ENCODE results near the gene SNX8.

SNX8 gene

DNA sequence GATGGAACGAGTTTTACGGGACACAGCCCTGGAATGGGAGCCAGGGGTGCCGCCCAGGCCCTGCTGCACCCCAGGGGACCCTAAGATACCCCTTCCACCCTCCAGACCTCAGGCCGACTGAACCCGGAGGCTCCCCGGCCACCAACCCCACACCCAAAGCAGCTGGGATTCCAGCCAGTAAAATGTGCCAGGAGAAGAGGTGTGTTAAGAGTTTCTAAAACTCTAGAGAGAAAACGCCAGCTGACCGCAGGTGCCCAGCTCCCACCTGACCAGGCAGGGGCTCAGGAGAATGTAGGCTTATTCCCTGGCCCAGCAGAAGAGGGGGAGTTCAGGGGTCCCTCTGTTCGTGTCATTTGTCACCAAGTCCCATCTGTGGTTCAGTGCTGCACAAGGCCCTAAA, 54.8 kb downstream of the SNX8 start:
- no peak for DNase-seq

DNA sequence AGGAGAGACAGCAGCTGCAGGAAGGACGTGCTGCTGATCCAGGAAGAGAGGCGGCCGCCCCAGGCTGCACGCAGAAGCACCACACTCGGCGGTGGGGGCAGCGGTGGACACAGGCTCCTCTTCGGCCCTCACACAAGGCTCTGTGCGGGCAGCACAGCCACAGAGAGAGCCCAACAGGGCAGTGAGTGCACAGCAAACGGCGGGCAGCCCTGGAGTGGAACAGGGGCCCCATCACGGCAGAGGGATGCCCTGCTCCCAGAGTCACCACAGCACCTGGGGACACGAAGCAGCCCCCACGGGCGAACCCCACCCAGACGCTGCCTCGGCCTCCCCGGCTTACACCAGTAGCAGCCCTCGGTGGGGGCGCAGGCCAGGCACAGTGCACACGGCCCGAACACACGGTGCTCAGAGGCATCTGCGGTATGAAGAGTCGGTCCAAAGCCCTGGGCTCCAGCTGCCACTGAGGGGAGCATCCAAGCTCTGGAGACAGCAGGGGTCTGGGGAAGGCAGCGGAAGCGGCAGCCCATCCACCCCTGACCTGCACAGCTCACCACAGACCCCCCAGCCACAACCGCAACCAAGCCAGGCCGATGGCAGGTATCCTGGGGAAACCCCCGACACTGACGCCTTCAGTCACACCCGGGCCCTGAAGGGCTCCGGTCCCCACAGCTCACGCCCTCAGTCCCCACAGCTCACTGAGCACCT, 55.4 kb downstream of the SNX8 start:
- DNase-seq = no peak

DNA sequence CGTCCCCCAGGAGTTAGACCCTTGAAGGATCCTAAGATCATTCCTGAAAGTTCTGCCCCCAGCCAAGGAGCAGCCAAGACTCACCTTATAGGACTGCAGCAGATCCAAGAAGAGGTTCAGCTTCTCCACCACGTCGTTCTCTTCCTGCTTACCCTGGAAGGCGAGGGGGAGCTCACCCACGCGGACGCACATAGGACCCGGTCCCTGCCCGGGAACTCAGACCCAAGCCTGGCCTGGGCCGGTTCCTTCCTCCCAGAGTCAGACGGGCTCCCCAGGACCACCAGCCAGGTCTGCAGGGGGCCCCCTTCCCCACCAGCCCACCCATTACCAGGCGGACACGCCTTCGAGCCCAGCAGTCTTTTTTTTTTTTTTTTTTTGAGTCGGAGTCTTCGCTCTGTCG, 56.6 kb downstream of the SNX8 start:
- DNase-seq = no peak

- no peak for DNase-seq
Observed at GRCh38 chr7:2257046-2257551, 57.1 kb downstream of the SNX8 start.

DNA sequence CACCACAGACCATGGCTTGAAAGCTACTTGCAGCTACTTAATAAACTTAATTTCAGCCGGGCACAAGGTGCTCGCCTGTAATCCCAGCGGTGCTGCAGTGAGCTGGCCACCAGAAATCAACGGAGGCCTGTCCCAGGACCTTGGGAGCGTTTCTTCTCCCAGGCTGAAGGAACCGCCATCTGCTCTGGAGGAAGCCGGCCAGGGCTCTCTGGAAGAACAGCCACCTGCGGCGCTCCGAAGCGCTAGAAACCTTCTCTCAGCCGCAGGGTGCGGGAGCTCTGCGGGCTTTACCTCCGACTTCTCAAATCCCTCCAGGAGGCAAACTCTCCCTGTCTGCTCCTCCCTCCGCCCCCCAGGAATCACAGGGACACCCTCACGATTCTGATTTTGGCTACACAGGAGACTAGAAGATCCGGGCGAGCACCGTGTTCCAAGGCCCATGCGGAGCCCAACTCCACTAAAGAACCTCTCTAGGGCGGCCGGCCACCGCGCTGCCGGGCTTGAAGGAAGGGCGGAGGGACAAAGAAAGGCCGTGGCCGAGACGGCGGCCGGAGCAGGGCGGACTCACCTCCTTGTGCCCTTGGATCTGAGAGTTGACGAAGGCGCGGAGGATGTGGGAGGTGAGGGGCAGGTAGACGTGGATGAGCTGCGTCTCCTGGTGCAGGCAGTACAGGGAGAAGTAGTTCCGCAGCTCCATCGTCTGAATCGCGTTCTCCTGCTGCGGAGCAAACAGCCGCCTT, 57.8 kb downstream of the SNX8 start:
- DNase-seq = no peak

DNA sequence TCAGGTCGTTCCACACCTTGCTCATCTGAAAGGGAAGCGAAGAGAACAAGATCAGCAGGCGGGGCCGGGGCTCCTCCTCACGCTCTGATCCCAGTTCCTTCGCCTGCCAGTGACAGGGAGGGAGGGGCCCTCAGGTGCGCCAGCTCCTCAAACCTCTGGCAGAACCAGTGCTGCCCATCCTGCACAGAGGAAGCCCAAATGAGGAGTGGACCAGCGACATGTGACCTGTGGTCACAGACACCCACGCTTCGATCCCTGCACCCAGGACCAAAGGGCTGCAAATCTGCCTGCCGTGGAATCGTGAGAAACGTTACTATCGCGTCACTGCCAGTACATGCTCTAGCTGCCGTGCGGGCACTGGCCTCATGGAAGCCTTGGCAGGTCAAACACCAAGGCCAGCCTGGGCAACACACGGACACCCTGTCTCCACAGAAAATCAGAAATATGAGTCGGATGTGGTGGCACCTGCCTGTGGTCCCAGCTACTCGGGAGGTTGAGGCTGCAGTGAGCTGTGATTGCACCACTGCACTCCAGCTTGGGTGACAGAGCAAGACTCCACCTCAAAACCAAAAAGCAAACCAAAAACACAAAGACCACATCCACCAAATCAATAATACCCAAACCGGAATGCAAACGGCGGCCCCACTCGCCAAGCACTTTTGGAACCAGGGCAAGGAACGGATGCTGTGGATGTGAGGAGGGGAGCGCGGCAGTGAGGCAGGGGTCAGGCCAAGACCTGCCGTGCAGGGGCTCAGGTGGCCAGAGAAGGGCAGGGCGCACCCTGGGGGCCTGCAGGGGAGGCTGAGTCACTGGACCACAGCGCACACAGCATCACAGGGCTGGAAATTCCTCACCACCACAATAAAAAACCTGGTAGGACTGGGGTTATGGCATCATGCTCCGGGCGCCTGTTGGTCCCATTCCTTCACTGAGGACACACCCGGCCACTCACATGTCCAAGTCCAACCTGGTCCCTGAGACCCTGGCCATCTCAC, 58.8 kb downstream of the SNX8 start:
- no peak for DNase-seq

- DNase-seq = no peak
Observed at GRCh38 chr7:2254429-2255144, 59.7 kb downstream of the SNX8 start.

- DNase-seq = no peak
Observed at GRCh38 chr7:2253525-2254244, 60.6 kb downstream of the SNX8 start.

DNA sequence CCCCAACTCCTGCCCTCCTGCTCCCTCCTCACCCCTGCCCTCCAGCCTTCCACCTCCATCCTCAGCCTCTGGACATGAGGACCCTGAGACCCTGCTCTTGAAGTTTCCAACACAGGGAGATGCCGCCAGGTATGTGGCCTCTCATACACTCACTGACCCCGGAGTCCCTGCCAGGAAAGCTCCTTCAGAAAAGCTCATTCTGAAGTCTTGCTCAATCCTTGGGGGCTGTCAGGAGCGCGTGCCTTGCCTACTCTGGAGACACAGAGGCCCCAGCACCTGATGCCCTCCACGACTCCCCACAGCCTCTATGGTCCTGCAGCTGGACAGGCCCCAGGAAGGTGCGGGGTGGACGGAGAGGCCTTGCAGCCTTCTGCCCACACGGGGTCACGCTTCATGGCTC, 61.2 kb downstream of the SNX8 start:
- no peak for DNase-seq

DNA sequence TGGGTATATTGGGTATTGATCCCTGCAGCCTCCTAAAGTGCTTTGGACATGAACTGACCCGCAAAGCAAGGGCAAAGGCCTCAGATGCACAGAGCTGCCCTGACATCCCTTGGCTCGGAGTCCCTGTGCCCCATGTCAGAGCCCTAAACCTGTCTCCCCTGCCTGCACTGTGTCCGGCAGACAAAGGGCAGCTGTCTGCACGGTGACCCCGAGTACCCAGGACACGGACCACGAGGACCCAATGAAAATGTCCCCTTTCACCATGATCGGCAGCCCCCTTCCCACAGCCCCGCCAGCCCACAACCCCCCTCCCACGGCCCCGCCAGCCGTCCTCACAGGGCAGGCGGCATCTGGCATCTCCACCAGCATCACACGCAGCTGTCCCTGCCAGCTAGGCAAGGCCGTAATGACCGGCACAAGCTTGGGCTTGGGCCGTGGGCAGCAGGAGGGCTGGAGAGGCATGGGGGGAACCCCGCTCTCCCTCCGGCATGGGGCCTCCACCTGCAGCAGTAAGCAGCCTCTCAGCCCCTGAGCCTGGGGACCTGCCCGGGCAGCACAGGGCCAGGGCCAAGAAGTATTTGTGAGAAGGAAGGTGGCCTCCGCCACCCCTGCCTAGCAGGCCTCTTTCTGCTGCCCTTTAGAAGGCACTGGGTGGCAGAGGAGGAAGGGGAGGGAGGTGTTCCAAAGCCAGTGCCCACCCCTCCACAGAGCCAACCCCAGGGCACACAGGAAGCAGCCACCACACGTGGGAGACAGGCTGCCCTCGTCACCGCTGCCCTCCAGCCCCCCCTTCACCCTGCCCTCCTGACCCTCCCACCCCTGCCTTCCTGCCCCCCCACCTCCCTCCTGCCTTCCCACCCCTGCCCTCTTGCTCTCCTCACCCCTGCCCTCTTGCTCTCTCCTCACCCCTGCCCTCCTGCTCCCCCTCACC, 62.1 kb downstream of the SNX8 start:
- DNase-seq = no peak

GRCh38 chr7:2251381-2251780, 62.9 kb downstream of the SNX8 start:
- no peak for DNase-seq

GRCh38 chr7:2249744-2250323, 64.4 kb downstream of the SNX8 start:
- DNase-seq = no peak

DNA sequence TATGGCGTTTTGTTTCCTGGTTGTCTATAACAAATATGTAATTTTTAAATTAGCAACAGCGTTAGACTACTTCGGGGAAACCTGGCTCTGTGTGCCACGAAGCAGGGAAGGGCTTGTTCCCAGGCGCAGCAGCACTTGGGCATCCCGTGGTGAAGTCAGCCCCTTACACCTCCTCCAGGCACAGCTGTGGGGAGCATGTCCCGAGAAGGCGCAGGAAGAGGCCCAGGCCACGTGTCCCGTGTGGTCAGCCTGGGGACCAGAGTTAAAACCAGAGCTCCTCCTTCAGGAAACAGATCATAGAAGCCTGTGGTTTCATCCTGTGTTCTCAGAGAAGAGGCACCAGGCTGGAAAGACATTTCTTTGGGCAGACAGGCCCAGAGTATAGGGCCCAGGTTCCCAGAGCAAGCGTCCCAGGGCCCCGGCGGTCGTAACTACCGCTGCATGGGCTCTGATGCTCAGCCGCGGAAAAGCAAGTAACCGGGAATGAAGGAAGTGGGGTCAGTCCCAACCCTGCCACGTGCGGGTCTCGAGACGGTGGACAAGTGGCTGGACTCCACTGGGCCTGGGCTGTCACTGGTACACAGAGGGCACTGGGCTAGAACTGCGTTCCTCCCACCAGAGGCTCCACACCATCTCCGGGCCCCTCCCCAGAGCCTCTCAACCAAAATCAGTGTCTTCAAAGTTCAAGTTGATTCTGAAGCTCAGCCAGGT, 65.1 kb downstream of the SNX8 start:
- DNase-seq = no peak

DNA sequence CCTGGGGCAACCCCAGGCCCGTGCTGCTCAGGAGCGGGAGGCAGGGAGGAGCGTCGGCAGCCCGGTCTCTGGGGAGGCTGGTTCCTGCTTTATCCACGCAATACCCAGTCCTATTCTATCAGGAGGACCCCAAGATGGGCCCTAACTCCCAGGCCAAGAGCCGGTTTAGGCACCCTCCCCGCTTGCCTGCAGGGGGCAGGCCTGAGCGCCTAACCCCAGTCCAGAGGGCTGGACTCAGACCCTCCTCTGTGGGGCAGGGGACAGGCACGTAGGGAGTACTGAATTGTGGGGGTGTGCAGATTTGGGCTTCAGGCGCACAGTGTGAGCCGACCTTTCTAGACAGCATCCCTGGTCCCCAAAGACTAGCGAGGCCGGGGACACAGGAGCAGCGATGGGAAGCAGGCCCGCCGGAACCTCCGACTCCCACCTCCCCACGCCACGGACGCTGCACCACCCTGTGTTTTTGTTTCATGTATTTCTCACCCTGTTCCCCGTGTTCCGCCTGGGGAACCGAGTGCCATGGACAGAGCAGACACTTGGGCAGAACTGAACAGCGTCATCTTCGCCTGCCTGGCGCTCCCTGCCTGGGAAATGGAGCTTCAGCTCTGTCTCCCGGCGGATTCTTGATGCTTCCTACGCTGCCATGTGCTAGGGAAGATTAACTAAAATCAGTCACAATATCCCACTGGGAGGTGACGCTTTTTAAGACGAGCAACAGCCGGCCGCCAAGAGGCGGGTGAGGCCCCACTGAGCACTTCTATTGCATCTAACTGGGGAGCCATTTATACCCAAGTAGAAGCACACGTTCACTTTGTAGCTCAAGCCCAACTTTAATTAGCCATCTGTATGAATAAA, 66.9 kb downstream of the SNX8 start:
- DNase-seq = no peak

- no peak for DNase-seq
Observed at GRCh38 chr7:2245883-2246675, 68.2 kb downstream of the SNX8 start.

DNA sequence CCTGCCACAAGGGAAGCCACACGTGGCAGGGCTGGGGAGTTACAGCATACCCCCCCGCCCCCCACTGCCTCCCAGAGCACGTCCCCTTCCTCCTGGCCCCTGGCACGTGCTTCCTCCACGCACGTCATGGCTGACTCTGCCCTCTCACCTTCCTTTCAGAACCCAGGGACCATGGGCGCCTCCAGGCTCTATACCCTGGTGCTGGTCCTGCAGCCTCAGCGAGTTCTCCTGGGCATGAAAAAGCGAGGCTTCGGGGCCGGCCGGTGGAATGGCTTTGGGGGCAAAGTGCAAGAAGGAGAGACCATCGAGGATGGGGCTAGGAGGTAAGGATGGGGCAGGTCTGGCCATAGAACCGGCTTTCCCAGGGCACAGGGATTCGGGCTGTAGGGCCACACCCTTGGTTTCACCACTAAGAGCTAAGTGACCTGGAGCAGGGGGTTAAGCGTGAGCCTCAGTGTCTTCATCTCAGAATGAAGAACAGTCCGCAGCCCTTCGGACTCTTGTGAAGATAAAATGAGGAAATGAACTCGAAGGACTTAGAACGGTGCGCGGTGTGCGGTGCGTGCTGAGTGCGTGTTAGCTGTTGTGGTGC, 69.7 kb downstream of the SNX8 start:
- DNase-seq = no peak

DNA sequence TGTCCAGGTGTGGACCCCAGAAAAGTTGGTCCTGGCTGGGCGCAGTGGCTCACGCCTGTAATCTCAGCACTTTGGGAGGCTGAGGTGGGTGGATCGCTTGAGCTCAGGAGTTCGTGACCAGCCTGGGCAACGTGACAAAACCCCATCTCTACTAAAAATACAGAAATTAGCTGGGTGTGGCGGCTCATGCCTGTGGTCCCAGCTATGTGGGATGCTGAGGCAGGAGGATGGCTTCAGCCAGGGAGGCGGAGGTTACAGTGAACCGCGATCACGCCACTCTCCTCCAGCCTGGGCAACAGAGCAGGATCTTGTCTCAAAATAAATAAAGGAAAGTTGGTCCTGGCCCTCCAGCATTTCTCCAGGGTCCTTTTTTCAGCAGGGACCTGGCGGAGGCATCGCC, 70.8 kb downstream of the SNX8 start:
- DNase-seq = no peak

All from NCI-H1105 (cell line).